Fibroblast of upper back skin (primary cell): ENCODE measurements around the gene TMEM223.
"Not testable (repeated sequence)": the region's sequence is repeated elsewhere in the genome, so short reads cannot be mapped to it uniquely, and the experiment has no call there.

Experiments used
- DNase-seq: peaks from one replicate; pipeline ENCODE4 v3.0.0-alpha.2; 2013

TMEM223 gene, protein sequence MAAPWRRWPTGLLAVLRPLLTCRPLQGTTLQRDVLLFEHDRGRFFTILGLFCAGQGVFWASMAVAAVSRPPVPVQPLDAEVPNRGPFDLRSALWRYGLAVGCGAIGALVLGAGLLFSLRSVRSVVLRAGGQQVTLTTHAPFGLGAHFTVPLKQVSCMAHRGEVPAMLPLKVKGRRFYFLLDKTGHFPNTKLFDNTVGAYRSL

GRCh38 chr11:62791501-62792201 is at the start of gene TMEM223:
TMEM223 (minus strand) TSS chr11:62792006; CDS start chr11:62791994, 12 bp downstream.
- peak; percentile 74 for DNase-seq

- not testable (repeated sequence) for DNase-seq
Observed at GRCh38 chr11:62840721-62841360, 49.0 kb upstream of the TMEM223 start.

DNA sequence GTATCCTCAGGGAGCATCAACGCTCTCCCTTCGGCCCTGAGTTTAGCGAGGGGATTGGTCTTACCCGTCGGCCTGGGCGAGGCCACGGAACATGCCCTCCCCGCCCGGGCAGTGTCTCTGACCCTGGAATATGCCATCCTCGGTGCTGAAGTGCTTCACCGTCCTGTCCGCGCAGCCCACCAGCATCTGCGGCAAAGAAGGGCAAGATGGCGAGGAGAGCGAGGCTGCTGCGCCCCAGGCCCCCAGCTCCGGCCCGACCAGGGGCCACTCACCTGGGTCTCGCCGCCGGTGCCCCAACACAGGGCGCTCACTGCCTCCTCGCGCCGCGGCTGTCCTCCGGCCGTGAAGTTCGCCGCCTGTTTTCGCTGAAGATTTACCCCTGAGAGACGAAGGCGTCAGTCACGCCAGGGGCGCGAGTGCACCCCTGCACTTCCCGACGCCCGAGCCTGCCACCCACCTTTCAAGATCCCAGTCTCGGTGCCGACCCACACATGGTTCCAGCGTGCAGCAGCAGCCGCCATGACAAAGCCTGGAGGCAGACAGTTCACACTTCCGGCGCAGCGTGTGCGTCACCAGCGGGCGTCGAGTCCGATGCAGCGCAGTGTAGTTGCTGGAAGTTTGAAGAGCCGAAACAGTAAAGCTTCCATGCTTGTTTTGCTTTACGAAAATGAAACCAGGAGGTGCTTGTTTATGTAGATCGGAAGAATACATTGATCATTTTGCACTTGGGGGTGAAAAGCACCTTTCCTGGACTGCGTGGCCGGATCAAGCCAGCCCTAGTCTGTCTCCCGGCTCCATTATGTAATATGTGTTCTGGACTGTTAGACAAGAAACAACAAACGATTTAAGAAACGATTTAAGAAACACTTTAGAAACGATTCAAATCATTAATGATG is 47.5 kb upstream of the TMEM223 start, which contains the start of gene WDR74:
Gene WDR74, minus strand, starts transcription at position 541 of the 896 bp plus-strand sequence. Its CDS starts 20 bp downstream, at position 521.
- peak; percentile 92 for DNase-seq

DNA sequence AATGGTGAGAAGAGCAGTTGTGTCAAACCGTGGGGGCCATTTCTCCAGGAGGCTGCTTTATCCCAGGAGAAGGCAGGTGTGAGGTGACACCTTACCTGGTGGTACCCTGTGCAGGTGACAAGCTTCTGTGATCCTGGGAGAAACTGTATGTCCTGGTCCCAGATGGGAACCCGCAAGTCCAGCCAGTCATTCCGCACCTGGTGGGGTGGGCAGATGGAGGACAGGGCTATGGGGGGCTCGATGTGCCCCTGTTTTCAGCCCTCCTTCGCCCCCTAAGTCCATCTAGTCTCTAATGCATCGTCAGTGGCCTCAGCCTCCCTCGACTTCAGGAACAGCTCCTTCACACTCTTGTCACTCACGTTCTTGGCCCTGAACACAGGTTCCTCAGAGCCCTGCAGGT is 43.5 kb upstream of the TMEM223 start:
- no peak for DNase-seq

DNA sequence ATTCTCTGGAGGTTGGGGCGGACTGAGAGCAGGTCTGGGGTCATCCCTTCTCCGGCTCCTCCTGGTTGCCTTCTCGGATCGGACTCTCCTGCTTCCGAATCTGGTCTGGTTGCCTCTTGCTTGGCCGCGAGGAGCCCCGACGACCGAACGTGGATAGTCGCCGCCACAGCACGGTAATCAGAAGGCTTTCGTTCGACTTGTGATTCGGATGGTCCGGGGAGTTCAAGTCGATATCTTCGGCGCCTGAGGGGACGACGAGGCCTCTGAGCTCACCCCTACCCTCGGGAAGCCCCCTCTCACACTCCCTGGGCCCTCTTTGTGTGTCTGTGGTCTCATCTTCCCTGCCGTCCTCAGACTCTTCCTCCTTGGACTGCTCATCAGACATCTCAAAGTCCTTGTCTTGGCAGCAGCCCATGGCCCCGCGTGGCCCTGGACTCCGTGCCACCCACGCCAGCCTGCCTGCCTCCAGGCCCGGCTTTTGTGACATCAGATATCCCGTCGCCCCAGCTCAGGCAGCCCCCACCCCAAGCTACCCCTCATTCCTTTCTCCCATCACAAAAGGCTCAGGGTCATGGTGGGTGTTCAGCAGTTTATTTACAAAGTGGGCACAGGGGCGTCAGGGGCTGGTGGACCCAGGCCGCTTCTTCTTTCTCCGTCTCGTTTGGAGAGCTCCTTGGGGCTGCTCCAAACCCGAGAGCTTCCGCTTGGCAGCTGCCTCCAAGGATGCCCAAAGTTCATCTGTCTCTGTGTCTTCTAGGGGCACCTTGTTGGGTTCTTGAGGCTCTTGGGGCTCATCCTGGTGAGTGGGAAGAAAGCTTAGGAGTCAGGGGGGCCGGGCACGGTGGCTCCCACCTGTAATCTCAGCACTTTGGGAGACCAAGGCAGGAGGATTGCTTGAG is 40.8 kb upstream of the TMEM223 start, which contains the start of gene TEX54:
Gene TEX54, minus strand, starts transcription at position 506 of the 899 bp plus-strand sequence.
- DNase-seq = no peak

DNA sequence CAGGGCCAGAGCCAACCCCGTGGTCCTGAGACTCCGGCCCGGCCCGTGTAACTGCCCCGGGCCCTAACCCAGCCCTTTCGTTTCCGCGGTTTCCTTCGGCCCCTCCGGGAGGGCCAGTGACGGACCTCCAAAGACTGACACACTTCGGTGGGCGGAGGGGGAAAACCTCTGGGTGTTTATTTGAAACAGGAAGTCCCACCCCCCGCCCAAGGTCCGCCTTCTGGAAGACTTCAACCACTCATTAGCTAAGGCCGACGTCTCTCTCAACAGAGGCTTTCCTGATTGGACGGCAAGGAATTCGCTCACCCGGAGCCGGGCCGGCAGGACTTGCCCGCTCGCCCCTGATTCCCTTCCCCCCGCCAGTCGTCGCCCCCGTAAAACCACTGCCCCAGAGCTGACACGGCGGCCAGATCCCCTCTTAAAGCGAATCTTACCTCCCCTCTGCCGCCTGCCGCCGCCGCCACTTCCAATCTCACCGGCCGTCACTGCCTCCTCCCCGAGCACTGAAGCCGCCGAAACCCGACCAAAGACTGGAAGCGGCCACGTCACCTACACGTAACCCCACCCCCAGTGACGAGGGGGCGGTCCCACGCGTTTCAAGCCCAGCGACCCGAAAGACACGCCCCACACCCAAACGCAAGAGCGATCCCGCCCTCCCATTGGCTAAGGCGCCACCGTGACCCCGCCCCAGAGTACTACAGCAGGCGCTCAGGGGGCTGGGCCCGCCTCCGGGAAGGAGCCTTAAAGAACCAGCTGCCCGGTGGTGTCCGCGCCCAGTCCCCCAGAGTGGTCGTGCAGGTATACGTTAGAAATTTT is 39.9 kb upstream of the TMEM223 start, which contains the start of gene STX5:
Gene STX5, minus strand, starts transcription at position 532 of the 816 bp plus-strand sequence. CDS start 808 bp downstream, outside the sequence.
- peak; percentile 98 for DNase-seq

GRCh38 chr11:62830904-62831519 is 39.2 kb upstream of the TMEM223 start:
- no peak for DNase-seq

- not testable (repeated sequence) for DNase-seq
Observed at GRCh38 chr11:62828130-62828529, 36.3 kb upstream of the TMEM223 start.

- no peak for DNase-seq
Observed at GRCh38 chr11:62823677-62824076, 31.9 kb upstream of the TMEM223 start.

DNA sequence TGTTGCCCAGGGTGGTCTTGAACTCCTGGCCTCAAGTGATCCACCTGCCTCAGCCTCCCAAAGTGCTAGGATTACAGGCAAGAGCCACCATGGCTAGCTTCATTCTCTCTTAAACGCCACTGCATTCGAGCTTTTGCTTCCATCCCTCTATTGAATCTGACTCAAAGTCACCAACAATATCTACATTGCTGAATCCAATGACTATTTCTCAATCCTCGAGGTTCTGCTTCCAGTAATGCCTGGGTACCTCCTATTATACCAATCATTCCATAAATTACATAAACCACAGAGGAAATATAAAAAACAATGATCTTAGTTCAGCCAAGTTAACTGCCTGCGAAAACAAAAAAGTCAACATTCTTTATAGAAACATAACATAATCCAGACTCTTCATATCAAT is 25.3 kb upstream of the TMEM223 start:
- no peak for DNase-seq

DNA sequence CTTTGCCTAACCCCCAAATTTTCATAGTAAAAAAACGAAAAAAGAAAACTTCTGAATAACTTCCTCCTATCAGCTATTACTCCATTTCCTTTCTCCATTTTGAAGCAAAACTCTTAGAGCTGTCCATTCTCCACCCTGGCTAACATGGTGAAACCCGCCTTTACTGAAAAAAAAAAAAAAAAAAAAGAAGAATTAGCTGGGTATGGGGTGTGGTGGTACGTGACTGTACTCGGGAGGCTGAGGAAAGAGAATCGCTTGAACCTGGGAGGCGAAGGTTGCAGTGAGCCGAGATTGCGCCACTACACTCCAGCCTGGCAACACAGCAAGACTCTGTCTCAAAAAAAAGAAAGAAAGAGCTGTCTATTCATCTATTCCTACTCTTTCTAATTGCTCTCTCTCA is 24.8 kb upstream of the TMEM223 start:
- no peak for DNase-seq

- DNase-seq = no peak
Observed at GRCh38 chr11:62811659-62812058, 19.9 kb upstream of the TMEM223 start.

DNA sequence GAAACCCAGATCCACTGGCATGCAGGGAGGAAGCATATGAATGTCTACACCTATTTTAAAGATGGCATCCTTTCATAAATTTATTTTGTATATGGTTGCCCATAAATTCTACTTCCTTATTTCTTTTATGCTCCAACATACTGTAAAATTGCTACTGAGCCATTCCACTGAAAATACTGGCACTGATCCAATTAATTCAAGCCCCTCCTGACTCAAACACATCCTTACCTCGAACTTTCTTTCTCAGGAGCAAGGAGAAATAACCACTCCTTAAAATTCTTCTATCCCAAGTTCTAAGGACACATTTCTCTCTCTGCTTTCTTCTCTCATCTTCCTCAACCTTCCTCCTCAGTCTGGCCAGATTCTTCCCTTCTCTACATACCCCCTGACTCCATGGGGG is 18.9 kb upstream of the TMEM223 start:
- DNase-seq = no peak

- DNase-seq = no peak
Observed at GRCh38 chr11:62806611-62807121, 14.9 kb upstream of the TMEM223 start.

DNA sequence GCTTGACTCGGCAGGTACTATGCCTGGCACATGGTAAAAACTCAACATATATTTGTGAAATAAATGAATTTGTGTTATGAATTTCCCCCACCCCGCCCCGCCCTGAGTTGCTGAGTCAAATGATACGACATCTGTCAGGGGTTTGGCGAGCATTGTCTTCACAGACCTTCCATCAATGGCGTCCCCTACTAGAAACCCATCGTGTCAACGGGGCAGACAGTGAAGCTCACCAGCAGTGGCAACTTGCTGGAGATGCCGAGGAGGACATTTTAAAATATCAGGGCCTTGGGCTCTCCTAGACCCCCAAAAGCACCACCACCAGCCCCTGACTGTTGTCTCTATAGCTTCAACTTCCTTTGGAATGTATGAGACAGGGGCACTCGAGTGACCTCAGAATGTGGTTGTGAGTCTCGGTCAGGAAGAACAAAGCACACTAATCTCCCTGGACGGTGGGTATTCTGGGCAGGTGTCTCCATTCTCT is 14.2 kb upstream of the TMEM223 start:
- DNase-seq = no peak

GRCh38 chr11:62805076-62805892 is 13.5 kb upstream of the TMEM223 start, which contains the start of gene NXF1:
NXF1 (minus strand) TSS chr11:62805440; CDS start chr11:62805356, 84 bp downstream.
- peak; percentile 91 for DNase-seq

- peak; percentile 16 for DNase-seq
Observed at GRCh38 chr11:62804310-62805075, 12.7 kb upstream of the TMEM223 start.

- DNase-seq = no peak
Observed at GRCh38 chr11:62801071-62801470, 9.3 kb upstream of the TMEM223 start.
